MG63 (cell line): Measurements from ENCODE around the gene FITM1. TPM values are rescaled to one million over a fixed set of nuclear protein-coding genes. Genes with fewer than 3 reads are reported as not detected.

ENCODE experiments used
- DNase-seq: peaks from one replicate; pipeline ENCODE4 v3.0.0-alpha.2; 2020
- H3K27me3 ChIP-seq: fragments of 250-450 bp; sonication (Bioruptor Pico); 2 replicates; pipeline ENCODE4 v1.5.1; 2020; ENCODE audit warnings: mild to moderate bottlenecking, moderate library complexity
- H3K36me3 ChIP-seq: fragments of 250-450 bp; sonication (Bioruptor Pico); 2 replicates; pipeline ENCODE4 v1.5.1; 2020; ENCODE audit warnings: mild to moderate bottlenecking, moderate library complexity
- H3K4me3 ChIP-seq: fragments of 250-450 bp; sonication (Bioruptor Pico); 2 replicates; pipeline ENCODE4 v1.5.1; 2020; ENCODE audit warnings: mild to moderate bottlenecking, moderate library complexity
- H3K9me3 ChIP-seq: fragments of 250-450 bp; sonication (Bioruptor Pico); 2 replicates; pipeline ENCODE4 v1.5.1; 2020; ENCODE audit warnings: mild to moderate bottlenecking, moderate library complexity
- total RNA-seq: library from RNA; depleted of rRNA; stranded (reverse); fragments of >200 nt; shearing (Covaris generic); gene quantifications from 2 replicates; pipeline ENCODE4 v1.2.3, GENCODE V29; 2014; ENCODE audit warnings: low replicate concordance; rRNA removed

Gene FITM1
- total RNA-seq, result 0.79 TPM in 1 of 2 replicates, not detected in the other

DNA sequence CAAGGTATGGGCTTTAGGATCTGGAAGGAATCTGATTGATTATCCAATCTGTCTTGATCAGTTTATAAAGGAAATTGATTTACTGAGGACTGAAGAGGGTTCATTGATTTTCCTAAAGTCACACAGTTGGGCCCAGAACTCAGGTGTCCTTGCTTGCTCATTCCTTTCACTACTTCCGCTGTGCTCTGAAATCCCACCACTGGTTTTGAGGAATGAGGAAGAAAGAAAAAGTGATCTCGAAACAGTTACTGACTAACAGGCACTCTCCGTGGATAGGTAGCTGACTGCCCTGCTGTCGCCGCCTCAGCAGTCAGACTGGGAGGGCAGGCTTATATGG is at the start of gene FITM1:
FITM1 (plus strand) TSS at position 280 of the 337 bp plus-strand sequence. CDS start 905 bp downstream, outside the sequence.
- Histone ChIP-seq H3K9me3 (no peaks in the 10 kb centered on the region), H3K27me3 (no peaks in the 10 kb centered on the region), H3K36me3 (no peaks in the 10 kb centered on the region), H3K4me3 (no peak within 1 kb of the TSS)
- no peak for DNase-seq

DNA sequence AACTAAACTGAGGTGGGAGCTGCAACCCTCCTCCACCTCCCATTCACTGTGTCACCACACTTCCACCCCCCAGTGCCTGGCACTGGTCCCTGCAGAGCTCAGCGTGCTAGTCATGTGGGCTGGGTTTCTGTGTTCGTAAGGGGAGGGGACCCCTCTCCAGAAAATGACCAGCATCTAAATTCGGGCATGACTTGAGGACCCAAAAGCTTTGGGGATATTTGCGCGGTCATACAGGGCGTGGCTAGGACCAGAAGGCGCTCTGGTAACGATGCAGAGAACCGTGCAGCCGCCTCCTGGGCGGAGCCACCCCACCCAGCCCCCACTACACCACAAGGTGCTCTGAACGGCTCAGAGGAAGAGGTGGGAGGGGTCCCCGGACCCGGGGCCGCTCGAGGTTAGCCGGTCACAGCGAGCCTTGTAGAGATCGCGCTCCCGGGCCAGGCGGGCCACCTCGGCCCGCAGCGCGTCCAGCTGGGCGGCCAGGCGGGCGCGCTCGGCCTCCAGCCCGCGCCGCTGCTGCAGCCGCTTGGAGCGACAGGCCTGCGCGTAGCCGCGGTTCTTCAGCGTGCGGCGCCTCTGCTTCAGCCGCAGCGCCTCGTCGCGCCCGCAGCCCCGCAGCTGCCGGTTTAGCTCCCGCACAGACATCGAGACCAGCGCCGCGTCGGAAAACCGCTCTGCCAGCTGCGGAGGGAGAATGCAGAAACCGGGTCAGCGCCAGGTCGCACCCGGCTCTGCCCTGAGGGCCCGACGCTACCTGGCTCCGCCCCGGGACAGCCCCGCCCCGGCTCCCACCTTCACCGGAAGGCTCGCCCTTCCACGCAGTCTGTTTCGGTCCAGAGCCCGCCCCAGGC is 49.3 kb upstream of the FITM1 start:
- Histone ChIP-seq H3K9me3 (no peaks in the 10 kb centered on the region), H3K27me3 (no peaks in the 10 kb centered on the region), H3K36me3 (no peaks in the 10 kb centered on the region), H3K4me3 (peak overlapping the region; percentile 43)
- peak; percentile 38 for DNase-seq

DNA sequence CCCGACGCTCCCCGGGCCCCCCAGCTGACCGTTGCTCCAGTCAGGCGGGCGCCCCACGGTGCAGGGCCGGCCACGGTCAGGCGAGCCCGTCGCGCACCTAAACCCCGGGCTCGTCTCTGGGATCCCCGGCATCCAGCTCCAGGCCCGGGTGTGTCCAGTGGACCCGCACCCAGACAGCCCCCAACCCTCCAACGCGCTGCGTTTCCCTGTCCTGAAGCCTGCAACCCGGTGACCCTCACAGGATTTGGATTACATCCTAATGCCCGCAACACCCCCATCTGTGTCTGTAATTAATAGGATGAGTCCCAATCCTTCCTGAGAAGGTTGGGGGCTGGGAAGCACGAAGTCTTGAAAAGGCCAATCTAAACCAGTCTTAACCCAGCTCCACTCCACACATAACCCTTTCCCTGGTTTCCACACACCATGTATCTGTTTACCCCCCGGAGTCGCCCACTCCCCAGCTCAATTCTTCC is 48.7 kb upstream of the FITM1 start:
- no peaks in the 10 kb centered on the region for H3K27me3 ChIP-seq
- DNase-seq, result no peak
- H3K36me3 ChIP-seq, result no peaks in the 10 kb centered on the region
- H3K4me3 ChIP-seq, result no peak overlapping the region; the same call in 1 of the 2 replicates
- H3K9me3 ChIP-seq, result no peaks in the 10 kb centered on the region

DNA sequence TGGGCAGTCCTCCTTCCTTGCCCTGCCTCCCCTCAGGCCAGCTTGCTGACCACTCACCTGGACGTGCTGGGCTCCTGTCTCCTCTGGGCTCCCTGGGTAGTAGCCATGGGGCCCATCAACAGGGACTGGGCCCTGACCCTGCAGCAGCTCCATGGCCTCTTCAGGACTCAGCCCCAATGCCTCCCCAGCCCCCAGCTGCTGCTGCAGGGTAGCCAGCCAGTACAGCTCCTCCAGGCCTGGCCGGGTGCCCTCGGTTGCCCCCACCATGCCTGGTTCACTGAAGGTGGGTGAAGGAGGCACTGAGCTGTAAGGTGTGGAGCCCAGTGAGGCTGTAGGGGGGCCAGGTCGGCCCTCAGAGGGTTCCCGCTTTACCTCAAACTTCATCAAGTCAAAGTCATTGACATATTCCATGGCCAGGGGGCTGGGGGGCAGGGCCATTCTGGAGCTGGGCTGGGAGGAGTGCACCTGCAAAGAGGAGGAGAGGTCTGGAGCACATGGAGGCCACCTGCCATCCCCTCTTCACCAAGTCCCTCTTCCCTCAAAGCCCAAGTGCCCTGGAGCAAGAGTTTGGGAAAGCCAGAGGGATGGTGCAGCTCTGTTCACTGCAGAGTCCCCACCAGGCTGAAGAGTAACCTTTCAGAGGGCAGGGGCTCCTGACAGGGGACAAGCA is 47.9 kb upstream of the FITM1 start:
- Histone ChIP-seq H3K9me3 (no peaks in the 10 kb centered on the region), H3K36me3 (no peaks in the 10 kb centered on the region), H3K4me3 (no peak overlapping the region), H3K27me3 (no peaks in the 10 kb centered on the region)
- no peak for DNase-seq

GRCh38 chr14:24083462-24083861 is 47.0 kb upstream of the FITM1 start:
- Histone ChIP-seq H3K36me3 (no peaks in the 10 kb centered on the region), H3K4me3 (no peak overlapping the region), H3K9me3 (no peaks in the 10 kb centered on the region), H3K27me3 (no peaks in the 10 kb centered on the region)
- no peak for DNase-seq

DNA sequence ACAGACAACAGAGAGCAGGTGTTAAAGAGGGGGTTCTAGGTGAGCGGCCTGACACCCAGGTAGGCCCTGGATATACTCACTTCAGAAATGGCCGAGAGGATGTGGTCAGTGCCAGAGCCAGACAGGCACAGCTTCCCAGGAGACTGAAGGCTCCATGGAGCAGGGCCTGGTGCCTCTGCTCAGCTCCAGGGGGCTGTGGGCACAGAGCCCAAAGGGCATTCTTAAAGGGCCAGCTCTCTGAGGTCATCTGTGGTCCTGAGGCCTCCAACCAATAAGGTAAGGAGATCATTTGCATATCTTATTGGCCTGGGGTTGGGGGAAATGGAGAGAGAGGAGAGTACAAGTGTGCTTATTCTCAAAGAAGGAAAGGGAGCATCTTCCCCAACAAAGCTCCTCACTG is 46.0 kb upstream of the FITM1 start:
- H3K4me3 ChIP-seq, result no peak overlapping the region
- DNase-seq, result no peak
- no peaks in the 10 kb centered on the region for H3K9me3 ChIP-seq
- no peaks in the 10 kb centered on the region for H3K27me3 ChIP-seq
- no peaks in the 10 kb centered on the region for H3K36me3 ChIP-seq

GRCh38 chr14:24085215-24085614 is 45.2 kb upstream of the FITM1 start:
- H3K27me3 ChIP-seq, result no peaks in the 10 kb centered on the region
- no peak overlapping the region for H3K4me3 ChIP-seq
- no peak for DNase-seq
- no peaks in the 10 kb centered on the region for H3K36me3 ChIP-seq
- H3K9me3 ChIP-seq, result no peaks in the 10 kb centered on the region

DNA sequence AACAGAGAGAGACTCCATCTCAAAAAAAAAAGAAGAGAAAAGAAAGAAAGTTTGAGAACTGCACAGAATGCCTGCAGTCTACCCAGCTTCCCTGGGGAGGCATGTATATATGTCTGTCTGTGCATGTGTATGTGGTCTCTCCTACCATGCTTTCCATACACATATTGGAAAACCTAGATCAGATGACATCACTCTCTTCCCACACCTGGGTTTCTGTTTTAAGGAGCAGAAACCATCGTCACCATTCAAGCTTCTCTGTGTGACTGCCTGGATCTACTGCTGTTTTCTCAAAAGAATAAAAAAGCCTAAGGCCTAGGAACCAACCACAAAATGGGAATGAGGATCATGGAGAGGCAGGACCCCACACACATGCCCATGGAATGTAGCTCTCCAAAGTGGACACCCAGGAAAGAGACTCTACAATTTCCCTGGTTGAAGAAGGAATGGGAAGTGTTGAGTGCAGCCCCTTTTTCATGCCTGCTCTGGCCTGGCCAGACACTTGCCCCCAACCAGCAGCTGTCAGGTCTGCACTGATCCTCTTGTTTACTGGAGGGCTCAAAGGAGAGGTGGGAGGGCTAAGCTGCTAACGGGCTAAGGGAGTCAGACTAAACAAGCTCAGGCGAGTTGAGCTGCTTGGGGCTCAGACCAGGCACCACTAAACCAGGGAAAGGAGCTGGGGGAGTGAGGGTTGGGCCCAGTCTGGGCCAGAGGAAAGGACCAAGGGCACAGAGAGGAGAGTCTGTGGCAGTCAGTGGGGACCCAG is 44.1 kb upstream of the FITM1 start:
- no peak for DNase-seq
- Histone ChIP-seq H3K4me3 (no peak overlapping the region), H3K9me3 (no peaks in the 10 kb centered on the region), H3K36me3 (no peaks in the 10 kb centered on the region), H3K27me3 (no peaks in the 10 kb centered on the region)

DNA sequence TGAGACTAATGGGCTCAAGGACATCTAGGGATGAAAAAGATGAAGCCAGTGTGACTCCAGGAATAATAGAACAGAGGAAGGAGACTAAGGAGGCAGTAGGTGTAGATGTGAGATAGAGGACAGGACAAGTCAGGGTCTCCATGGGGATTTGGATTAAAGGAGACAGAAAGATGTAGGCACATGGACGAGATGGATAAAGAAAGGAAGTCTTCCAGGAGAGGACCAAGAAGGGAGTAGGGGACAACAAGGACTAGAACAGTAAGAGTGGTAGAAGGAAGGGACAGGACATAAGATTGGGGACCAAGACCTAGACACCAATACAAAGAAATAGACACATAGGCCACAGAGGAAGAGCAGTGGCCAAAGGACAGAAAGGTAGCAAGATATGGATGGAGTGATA is 43.5 kb upstream of the FITM1 start:
- DNase-seq, result no peak
- Histone ChIP-seq H3K36me3 (no peaks in the 10 kb centered on the region), H3K4me3 (no peak overlapping the region), H3K9me3 (no peaks in the 10 kb centered on the region), H3K27me3 (no peaks in the 10 kb centered on the region)

DNA sequence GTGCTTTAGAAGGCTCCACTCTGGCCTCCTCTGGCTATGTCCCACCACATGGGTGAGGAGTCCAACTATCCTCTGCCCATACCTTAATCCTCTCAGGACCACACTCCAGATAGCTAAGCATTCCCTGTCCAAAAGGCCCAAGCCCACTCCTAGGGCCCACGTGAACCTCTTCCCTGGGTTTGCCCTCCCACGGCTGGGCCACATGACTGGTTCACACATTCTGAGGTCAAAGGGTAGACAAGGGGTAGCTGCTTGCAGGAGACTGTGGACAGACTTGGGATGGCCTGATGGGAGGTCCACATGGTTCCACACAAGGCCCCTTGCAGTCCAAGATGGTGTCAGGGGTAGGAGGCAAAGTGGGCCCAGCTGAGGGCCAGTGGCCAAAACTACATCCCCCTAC is 42.4 kb upstream of the FITM1 start:
- no peaks in the 10 kb centered on the region for H3K36me3 ChIP-seq
- no peaks in the 10 kb centered on the region for H3K9me3 ChIP-seq
- H3K4me3 ChIP-seq, result no peak overlapping the region
- DNase-seq, result no peak
- H3K27me3 ChIP-seq, result no peaks in the 10 kb centered on the region

DNA sequence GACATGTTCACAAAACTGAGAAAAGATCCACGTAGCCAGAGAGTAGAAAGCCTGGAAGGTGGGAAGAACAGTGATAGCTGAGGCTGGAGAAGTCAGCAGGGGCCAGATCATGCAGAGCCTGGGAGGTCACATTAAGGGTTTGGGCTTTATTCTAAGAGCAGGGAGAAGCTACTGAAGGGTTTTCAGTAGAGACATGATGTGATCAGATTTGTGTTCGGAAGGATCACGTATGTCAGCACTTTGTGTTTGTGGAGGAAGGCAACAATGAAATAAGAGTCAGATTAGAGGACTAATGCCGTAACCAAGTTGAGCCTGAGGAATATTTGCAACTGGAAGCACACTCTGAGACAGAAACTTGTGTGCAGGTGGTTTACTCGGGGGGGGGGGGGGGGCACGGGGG is 40.6 kb upstream of the FITM1 start:
- no peak for DNase-seq
- no peaks in the 10 kb centered on the region for H3K9me3 ChIP-seq
- no peaks in the 10 kb centered on the region for H3K36me3 ChIP-seq
- no peak overlapping the region for H3K4me3 ChIP-seq
- no peaks in the 10 kb centered on the region for H3K27me3 ChIP-seq

- no peak for DNase-seq
- no peaks in the 10 kb centered on the region; the same call in 1 of the 2 replicates for H3K36me3 ChIP-seq
- H3K27me3 ChIP-seq, result no peaks in the 10 kb centered on the region
- no peaks in the 10 kb centered on the region for H3K9me3 ChIP-seq
- no peak overlapping the region for H3K4me3 ChIP-seq
Observed at GRCh38 chr14:24092110-24092504, 38.4 kb upstream of the FITM1 start.

DNA sequence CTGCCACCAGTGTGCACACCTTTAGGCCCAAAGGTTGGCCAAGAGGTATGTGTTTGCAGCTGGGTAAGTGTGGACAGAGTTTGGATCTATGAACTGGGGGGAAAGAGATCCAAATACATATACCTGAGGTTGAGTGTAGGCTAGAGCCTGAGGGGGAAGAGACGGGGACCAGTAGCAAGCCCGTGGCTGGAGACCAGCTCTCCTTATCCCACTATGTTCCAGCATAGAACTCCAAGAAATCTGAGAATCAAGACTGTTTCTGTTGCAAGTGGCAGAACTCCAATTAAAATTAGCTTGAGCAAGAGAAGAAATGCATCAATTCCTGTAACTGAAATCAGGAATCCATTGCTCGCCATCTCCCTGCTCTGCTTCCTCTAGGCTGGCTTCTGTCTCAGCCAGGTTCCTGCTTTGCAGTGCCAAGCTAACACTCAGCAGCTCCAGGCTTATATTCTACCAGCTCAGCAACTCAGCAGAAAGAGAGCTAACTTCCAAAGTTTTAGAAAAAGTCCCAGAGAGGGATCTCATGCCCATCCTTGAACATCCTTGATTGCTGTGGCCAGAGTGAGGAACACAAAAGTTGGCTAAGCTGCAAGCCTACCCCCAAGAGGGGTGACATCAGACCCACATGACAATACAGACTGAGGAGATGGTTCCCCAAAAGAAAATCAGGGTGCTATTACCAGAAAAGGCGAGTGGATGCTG is 37.8 kb upstream of the FITM1 start:
- no peaks in the 10 kb centered on the region for H3K27me3 ChIP-seq
- H3K4me3 ChIP-seq, result no peak overlapping the region
- no peak for DNase-seq
- no peaks in the 10 kb centered on the region; the same call in 1 of the 2 replicates for H3K36me3 ChIP-seq
- no peaks in the 10 kb centered on the region for H3K9me3 ChIP-seq

DNA sequence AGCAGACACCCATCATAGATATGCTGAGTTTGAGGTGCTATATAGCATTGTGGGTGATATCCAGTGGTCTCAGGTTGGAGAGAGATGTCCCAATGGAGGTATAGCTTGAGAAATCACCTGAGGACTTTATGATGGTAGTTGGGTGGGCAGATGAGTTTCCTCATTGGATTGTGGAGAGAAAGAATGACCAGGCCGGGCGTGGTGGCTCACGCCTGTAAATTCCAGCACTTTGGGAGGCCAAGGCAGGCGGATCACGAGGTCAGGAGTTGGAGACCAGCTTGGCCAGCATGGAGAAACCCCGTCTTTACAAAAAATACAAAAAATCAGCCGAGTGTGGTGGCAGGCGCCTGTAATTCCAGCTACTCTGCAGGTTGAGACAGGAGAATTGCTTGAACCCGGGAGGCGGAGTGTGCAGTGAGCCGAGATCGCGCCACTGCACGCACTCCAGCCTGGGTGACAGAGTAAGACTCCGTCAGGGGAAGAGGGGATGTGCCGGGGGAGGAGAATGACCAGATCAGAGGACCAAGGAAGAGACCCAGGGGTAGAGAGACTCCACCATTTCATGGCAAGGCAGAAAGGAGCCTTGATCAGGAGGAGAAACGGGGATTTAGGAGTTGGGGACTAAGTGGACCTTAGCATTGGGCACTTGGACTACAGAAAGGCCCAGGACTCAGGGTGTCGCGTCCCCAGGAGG is 37.1 kb upstream of the FITM1 start:
- DNase-seq, result no peak
- H3K9me3 ChIP-seq, result no peaks in the 10 kb centered on the region
- peak overlapping the region; percentile 90; the same call in 1 of the 2 replicates for H3K4me3 ChIP-seq

GRCh38 chr14:24093901-24094840 is 36.3 kb upstream of the FITM1 start, which contains the start of gene PCK2:
Gene PCK2 (plus strand): TSS chr14:24094311. CDS start chr14:24094406, 95 bp downstream.
- DNase-seq, result peak; percentile 96
- H3K27me3 ChIP-seq, result no peaks in the 10 kb centered on the region
- H3K4me3 ChIP-seq, result peak within 1 kb of the TSS; percentile 90
- H3K36me3 ChIP-seq, result no peaks in the 10 kb centered on the region; the same call in 1 of the 2 replicates
- H3K9me3 ChIP-seq, result no peaks in the 10 kb centered on the region

More for the DNA sequence above, 37.1 kb upstream of the FITM1 start:
- Histone ChIP-seq H3K27me3 (no peaks in the 10 kb centered on the region), H3K36me3 (no peaks in the 10 kb centered on the region; the same call in 1 of the 2 replicates)
